SHP77 treated with DMSO at 0.1 percent for 48 hours (cell line): ENCODE measurements around the gene HCN1.
"Not testable (repeated sequence)": the region's sequence is repeated elsewhere in the genome, so short reads cannot be mapped to it uniquely, and the experiment has no call there.

Experiments
- DNase-seq: peaks from one replicate; lab custom pipeline; 2025; lab: John Stamatoyannopoulos, UW

The HCN1 gene

GRCh38 chr5:45617859-45618416 lies 78.2 kb downstream of the HCN1 start:
- DNase-seq: no peak

DNA sequence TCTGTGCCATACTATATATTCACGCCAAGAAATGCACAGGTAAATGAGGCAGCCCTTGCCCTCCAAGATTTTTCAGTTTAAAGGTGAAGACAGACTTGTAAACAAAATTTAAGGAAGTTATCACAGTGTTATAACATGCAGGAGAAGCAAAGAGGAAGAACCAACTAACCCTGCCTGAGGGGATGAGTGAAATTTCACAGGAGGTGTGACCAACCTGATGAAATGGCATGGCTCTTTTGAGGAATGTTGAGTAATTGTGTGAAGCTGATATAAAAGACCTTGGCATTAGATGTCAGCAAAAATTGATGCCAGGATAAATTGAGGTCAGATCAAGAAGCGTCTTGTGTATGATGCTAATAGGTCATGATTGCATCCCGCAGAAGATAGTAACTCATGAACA lies 86.5 kb downstream of the HCN1 start:
- no peak for DNase-seq

- no peak for DNase-seq
Measured at GRCh38 chr5:45604092-45604491, 92.1 kb downstream of the HCN1 start.

DNA sequence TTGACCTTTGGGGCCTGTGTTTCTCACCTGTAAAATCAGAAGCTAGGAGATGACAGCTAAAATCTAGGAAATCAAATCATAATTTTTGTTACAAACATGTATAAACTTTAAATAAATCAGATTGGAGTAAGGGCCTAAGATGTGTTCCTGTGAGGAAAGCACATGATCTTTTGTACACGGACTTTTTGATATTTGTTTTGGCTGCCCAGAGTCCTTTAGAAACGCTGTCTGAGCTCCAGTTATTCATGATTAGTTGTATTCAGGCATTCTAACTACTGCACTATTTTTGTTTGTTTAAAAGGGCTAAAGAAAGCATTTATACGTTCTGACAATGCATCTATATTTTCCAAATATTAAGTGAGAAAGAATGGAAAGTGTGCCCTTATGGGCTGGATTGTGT lies 94.8 kb downstream of the HCN1 start:
- DNase-seq: no peak

- no peak for DNase-seq
Measured at GRCh38 chr5:45596320-45596719, 99.9 kb downstream of the HCN1 start.

DNA sequence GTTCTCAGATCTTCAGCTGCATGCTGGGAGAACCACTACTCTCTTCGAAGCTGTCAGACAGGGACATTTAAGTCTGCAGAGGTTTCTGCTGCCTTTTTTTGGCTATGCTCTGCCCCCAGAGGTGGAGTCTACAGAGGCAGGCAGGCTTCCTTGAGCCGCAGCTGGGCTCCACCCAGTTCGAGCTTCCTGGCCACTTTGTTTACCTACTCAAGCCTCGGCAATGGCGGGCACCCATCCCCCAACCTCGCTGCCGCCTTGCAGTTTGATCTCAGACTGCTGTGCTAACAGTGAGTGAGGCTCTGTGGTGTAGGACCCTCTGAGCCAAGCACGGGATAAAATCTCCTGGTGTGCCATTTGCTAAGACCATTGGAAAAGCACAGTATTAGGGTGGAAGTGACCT lies 110.2 kb downstream of the HCN1 start:
- DNase-seq: not testable (repeated sequence)

- no peak for DNase-seq
Measured at GRCh38 chr5:45578270-45578669, 117.9 kb downstream of the HCN1 start.

- DNase-seq: no peak
Measured at GRCh38 chr5:45568813-45569212, 127.4 kb downstream of the HCN1 start.

GRCh38 chr5:45542421-45542820 lies 153.8 kb downstream of the HCN1 start:
- DNase-seq: no peak

GRCh38 chr5:45533663-45534062 lies 162.5 kb downstream of the HCN1 start:
- no peak for DNase-seq

DNA sequence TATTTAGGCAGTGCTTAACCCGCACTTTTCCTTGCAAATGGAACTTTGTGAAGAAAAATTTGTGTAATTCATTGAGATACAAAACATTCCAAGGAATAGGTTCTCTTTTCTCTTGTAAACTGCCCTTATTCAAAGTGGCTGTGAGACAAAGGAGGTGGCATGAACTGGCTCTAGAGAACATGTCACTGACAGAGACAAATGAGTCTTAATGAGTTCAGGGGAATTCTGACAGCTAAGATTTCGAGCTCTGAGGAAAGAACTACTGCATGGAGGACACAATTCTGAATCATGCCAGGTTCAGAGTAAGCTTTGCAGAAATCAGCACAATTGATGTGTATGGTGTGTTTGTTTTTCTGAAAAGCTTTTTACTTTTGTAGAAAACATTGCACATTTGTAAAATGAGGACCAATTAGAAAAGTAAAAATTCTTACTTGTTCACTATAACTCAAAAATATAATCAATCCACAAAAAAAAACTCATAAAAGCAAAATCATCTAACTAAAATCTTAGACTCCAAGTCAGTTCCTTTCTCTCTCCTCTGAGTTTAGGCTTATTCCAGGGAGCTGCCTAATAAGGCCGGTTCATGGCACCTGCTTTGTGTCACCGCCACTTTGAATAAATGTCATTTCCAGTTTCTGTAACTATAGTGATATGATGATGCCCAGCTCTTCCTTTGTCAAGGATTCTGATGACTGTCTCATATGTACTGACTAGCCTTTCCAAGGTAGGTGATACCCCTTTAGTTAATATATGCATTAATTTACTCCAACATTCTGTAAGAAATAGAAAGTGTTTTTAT lies 163.2 kb downstream of the HCN1 start:
- no peak for DNase-seq

DNA sequence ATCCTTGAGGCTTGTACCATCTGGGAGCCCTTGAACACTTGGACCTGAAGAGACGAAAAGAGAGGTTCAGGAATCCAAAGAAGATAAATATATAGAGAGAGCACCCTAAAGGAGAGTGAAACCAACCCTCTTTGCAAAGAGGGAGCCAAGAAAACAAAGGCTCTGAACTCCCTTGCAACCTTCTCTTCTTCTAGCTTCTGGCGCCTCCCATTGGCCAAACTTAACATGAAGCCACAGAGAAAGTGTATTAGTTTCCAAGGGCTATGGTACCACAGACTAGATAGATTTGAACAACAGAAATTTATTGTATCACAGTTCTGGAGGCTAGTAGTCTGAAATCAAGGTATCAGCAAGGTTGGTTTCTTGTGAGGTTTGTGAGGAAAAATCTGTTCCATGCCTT lies 175.1 kb downstream of the HCN1 start:
- DNase-seq: no peak

GRCh38 chr5:45512521-45512920 lies 183.7 kb downstream of the HCN1 start:
- no peak for DNase-seq

DNA sequence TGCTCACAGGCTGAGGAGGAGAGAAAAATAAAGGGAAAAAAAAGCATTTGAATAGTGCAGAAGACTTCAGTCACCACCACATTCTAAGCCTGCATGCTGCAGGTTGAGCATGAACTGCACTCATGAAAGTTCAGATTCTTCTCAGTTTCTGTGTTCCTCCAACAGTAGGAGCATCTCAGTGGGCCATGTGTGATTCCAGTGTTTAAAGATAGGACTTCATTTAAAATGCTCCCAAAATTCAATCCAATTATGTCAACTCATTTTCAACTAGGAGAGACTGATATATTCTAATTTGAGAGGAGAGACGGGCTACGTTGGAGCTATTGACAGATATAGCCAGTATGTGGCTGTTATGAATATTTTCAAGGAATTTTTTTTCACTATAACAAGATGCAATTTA lies 186.8 kb downstream of the HCN1 start:
- DNase-seq: no peak

DNA sequence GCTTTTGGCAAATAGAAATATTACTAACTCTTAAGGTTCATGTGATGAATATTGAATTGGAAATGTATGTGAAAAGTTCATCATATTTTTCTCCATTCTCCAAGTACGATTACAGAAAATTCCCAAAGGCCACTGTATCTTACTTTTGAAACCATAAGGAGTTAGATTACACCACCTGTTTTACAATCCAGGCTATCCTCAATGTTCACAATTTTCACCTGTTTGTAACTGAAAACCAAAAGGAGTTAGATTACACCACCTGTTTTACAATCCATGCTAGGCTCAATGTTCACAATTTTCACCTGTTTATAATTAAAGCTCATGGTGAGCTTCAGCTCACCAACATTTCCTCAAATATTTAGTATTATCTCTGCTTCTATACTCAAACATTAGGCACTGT lies 188.0 kb downstream of the HCN1 start:
- no peak for DNase-seq

DNA sequence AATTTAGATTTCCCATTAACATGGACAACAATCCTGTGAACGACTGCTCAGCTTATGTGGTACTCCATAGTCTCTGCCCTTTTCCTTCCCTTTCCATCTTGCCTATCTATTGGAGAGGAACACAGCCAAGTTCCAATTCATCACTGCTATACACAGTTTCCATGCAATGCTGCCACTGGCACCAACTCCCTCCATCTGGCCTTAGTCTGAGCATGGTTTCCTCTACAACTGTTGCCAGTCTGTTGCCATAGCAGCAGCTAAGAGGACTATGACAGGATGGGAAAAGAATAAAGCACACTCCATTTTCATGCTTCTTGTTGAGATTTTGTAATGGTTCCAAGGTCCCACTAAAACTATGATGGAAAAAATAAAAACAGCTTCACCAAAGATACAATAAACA lies 189.0 kb downstream of the HCN1 start:
- no peak for DNase-seq

- DNase-seq: not testable (repeated sequence)
Measured at GRCh38 chr5:45499006-45499405, 197.2 kb downstream of the HCN1 start.

- no peak for DNase-seq
Measured at GRCh38 chr5:45491368-45491767, 204.8 kb downstream of the HCN1 start.

DNA sequence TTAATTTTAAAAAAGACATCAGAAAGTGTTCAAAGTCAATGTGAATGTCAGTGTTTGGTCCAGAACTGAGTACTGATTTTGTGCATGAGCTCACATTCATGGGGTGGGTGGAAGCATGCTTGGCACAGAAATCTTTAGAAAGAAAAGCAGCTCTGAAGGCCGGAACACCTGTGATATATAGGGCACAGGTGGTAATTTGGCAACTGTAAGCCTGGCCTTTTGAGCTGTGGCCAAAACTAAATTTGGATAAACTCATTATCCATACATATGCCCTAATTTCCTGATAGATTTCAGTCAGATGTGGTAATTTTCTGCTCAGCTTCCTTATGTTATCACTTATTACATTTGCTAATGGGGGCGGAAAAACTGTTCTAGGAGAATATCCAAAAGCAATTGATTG lies 211.4 kb downstream of the HCN1 start:
- no peak for DNase-seq

DNA sequence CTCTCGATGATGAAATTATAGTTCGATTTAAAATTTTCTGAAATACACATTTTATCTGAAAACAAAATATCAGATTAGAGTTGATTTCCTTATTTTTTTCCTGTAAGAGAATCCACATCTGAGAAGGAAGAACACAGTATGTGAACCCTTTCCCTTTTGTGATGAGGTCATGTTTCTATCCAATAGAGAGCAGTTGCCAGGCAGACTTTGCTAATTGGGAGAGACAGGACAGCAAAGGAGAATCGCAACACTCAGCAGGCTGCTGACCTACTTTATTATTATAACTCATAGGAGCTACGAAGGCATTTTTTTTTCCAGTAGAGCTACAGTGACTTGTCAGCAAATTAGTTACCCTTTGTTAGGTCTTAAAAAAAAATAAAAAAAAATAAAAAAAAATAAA lies 242.1 kb downstream of the HCN1 start:
- peak; percentile 70 for DNase-seq

- DNase-seq: not testable (repeated sequence)
Measured at GRCh38 chr5:45444856-45445255, 251.3 kb downstream of the HCN1 start.

DNA sequence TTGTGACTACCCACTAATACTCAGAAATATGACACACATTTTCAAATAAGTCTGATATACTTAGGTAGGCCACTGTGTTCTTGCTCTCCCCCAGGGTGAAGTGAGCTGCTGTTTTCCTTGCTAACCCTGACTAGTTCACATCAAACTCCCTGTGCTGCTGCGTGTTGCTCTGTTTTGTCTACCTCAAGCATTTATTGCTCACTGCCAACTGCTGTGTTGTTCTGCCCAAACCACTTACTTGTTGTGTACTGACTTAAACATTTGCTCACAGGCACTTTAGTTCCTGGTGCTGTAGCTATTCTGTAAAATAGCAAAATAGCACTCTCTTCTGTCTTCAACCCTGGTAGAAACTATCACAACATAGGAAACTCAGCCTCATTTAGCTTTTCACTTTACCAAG lies 255.7 kb downstream of the HCN1 start:
- no peak for DNase-seq

DNA sequence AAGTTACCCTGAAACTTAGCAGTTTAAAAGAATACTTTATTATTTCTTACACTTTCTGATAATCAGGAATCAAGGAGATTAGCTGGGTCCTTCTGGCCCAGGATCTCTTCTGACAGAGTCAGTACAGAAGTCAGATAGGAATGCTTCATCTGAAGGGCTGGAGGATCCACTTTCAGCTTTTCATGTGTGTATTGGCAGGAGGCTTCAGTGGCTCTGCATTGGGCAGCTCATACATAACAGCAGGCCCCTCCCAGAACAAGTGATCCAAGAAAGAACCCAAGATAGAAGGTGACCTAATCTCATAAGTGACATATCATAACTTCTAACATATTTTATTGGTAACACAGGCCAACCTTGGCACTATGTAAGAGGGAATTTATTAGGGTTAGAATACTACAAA lies 258.4 kb downstream of the HCN1 start:
- no peak for DNase-seq
